PC-9 (cell line): ENCODE data around the gene PRSS1. TPM values are rescaled to one million over a fixed set of nuclear protein-coding genes. Genes with fewer than 3 reads are reported as not detected.

Experiments
- BruUV-seq: library from RNA; stranded (reverse); fragments of 400-500 nt; replicated peaks from 2 replicates; lab custom pipeline; 2021; lab: Mats Ljungman, UMichigan
- CTCF ChIA-PET: fragments of 300-600 bp; sonication (Branson Sonifier 250); formaldehyde crosslinking; loops from one replicate; lab custom pipeline; 2022; ENCODE audit warnings: antibody characterized with exemption; lab: Charles Lee
- POLR2A ChIA-PET: fragments of 300-600 bp; sonication (Branson Sonifier 250); formaldehyde crosslinking; loops from one replicate; lab custom pipeline; 2022; ENCODE audit warnings: antibody characterized with exemption; ENCODE audit not compliant: unreplicated experiment; lab: Charles Lee
- DNase-seq, 2 experiments: peaks; one replicate each; pipeline versions ENCODE4 v3.0.0 to v3.0.0-alpha.2; 2015 to 2022; ENCODE audit warnings: mixed read lengths in 1 of 2
- H2AFZ ChIP-seq: fragments of 200-600 bp; sonication (generic); 2 replicates; pipeline ENCODE4 v1.8.1; 2017; ENCODE audit warnings: antibody characterized with exemption
- H3F3A ChIP-seq: fragments of 200-600 bp; sonication (generic); 2 replicates; pipeline ENCODE4 v1.8.1; 2017; ENCODE audit warnings: antibody characterized with exemption, mild to moderate bottlenecking, low read depth; ENCODE audit not compliant: insufficient read depth
- H3K27ac ChIP-seq: fragments of 200-600 bp; sonication (generic); 2 replicates; pipeline ENCODE4 v1.6.1; 2016; ENCODE audit warnings: mixed run types
- H3K27me3 ChIP-seq: fragments of 200-600 bp; sonication (generic); 2 replicates; pipeline ENCODE4 v1.6.1; 2016; ENCODE audit warnings: low read depth, mixed run types; ENCODE audit not compliant: insufficient read depth
- H3K36me3 ChIP-seq: fragments of 200-600 bp; sonication (generic); 2 replicates; pipeline ENCODE4 v1.6.1; 2016; ENCODE audit warnings: low read depth, mixed run types
- H3K4me1 ChIP-seq: fragments of 200-600 bp; sonication (generic); replicated peaks from 2 replicates; pipeline ENCODE4 v1.6.1; 2016; ENCODE audit warnings: mixed run types; ENCODE audit not compliant: insufficient read depth
- H3K4me2 ChIP-seq: fragments of 200-600 bp; sonication (generic); 2 replicates; pipeline ENCODE4 v1.6.1; 2017; ENCODE audit warnings: mixed run types
- H3K4me3 ChIP-seq: fragments of 200-600 bp; sonication (generic); 2 replicates; pipeline ENCODE4 v1.6.1; 2016; ENCODE audit warnings: mixed run types
- H3K79me2 ChIP-seq: fragments of 200-600 bp; sonication (generic); 2 replicates; pipeline ENCODE4 v1.6.1; 2017; ENCODE audit warnings: low read depth, mixed run types
- H3K9me2 ChIP-seq: fragments of 200-600 bp; sonication (generic); 2 replicates; pipeline ENCODE4 v1.8.1; 2017; ENCODE audit warnings: mild to moderate bottlenecking; ENCODE audit not compliant: insufficient read depth
- H3K9me3 ChIP-seq: fragments of 200-600 bp; sonication (generic); 2 replicates; pipeline ENCODE4 v1.8.1; 2016; ENCODE audit warnings: low read depth; ENCODE audit not compliant: insufficient read depth
- H4K20me1 ChIP-seq: fragments of 200-600 bp; sonication (generic); 2 replicates; pipeline ENCODE4 v1.8.1; 2017; ENCODE audit not compliant: insufficient read depth
- CTCF ChIP-seq: fragments of 200-600 bp; sonication (generic); conservative IDR thresholded peaks from 2 replicates; pipeline ENCODE4 v1.6.1; 2017; ENCODE audit warnings: mixed run types, antibody characterized with exemption, mild to moderate bottlenecking, moderate library complexity
- EZH2 ChIP-seq: fragments of 200-600 bp; sonication (generic); IDR thresholded peaks from 2 replicates; pipeline ENCODE4 v1.8.0; 2017; ENCODE audit warnings: antibody characterized with exemption, low read depth
- intact Hi-C: fragments of 100-400 bp; cut with micrococcal nuclease; formaldehyde crosslinking; loops from one replicate; pipeline ENCODE4 v1.10.0; 2022; ENCODE audit not compliant: unreplicated experiment
- total RNA-seq: library from RNA; stranded (reverse); gene quantifications from 2 replicates; pipeline ENCODE4 v1.2.3, GENCODE V29; 2021

The PRSS1 gene
- total RNA-seq, 1 experiment from 2014 or later = 0.94 TPM

- Histone ChIP-seq H3K9me2 (no peaks in the 10 kb centered on the region), H3K9me3 (no peaks in the 10 kb centered on the region), H3K79me2 (peaks cover 53% of the 10 kb centered on the region), H4K20me1 (no peaks in the 10 kb centered on the region), H3K27ac (no peak overlapping the region), H3F3A (peaks cover 12% of the 10 kb centered on the region; the same call in 1 of the 2 replicates), H3K36me3 (peaks cover 29% of the 10 kb centered on the region; the same call in 1 of the 2 replicates), H3K4me1 (peaks cover 37% of the 10 kb centered on the region), H2AFZ (no peak overlapping the region), H3K4me3 (no peak overlapping the region), H3K4me2 (peak overlapping the region; percentile 99), H3K27me3 (no peaks in the 10 kb centered on the region)
- peak in 1 of 2 experiments; percentile 10 for DNase-seq
- CTCF ChIA-PET = interaction anchor here (0.6 kb wide), 1 partner anchor 16 kb away, joined by 14 read pairs; no protein-coding TSS in a partner anchor
- BruUV-seq = no TSS peak
- TF ChIP-seq CTCF (no peak), EZH2 (no peak)
- intact Hi-C loops = loop anchor here (5.0 kb wide), 3 partner anchors 418 to 822 kb away; no protein-coding TSS in a partner anchor
- POLR2A ChIA-PET = interaction anchor here (0.7 kb wide), 1 partner anchor 415 kb away, joined by 3 read pairs; no protein-coding TSS in a partner anchor
Observed at GRCh38 chr7:142799437-142799835, 50.2 kb downstream of the PRSS1 start.

- DNase-seq = no peak
- Histone ChIP-seq H3K27me3 (no peaks in the 10 kb centered on the region), H3K4me3 (no peak overlapping the region), H3K4me2 (no peak overlapping the region), H3K9me2 (no peaks in the 10 kb centered on the region), H3K36me3 (peaks cover 29% of the 10 kb centered on the region; the same call in 1 of the 2 replicates), H3K27ac (no peak overlapping the region), H3K79me2 (peaks cover 53% of the 10 kb centered on the region), H3F3A (peaks cover 8% of the 10 kb centered on the region; the same call in 1 of the 2 replicates), H3K4me1 (peaks cover 30% of the 10 kb centered on the region), H3K9me3 (no peaks in the 10 kb centered on the region), H4K20me1 (no peaks in the 10 kb centered on the region), H2AFZ (no peak overlapping the region)
- CTCF ChIA-PET = no interaction called here
- BruUV-seq = no TSS peak
- intact Hi-C loops = no loop called here
- POLR2A ChIA-PET = interaction anchor here (0.7 kb wide), 1 partner anchor 414 kb away, joined by 3 read pairs; no protein-coding TSS in a partner anchor
- no peak for TF ChIP-seq EZH2
- no peak for TF ChIP-seq CTCF
Observed at GRCh38 chr7:142800088-142800487, 50.8 kb downstream of the PRSS1 start.

DNA sequence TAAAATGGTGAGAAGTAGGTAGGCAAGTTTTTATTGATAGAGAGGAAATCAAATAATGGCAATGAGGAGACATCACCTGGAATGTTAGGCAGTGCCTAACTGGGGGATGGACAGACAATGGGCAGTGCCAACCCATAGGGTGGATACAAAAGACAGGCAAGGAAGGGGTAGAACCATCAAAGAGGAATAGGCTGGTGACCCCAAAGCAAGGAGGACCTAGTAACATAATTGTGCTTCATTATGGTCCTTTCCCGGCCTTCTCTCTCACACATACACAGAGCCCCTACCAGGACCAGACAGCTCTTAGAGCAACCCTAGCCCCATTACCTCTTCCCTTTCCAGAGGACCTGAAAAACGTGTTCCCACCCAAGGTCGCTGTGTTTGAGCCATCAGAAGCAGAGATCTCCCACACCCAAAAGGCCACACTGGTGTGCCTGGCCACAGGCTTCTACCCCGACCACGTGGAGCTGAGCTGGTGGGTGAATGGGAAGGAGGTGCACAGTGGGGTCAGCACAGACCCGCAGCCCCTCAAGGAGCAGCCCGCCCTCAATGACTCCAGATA is 51.5 kb downstream of the PRSS1 start:
- BruUV-seq = no TSS peak
- Histone ChIP-seq H3K9me2 (no peaks in the 10 kb centered on the region), H3K36me3 (peaks cover 29% of the 10 kb centered on the region; the same call in 1 of the 2 replicates), H3K4me1 (peaks cover 24% of the 10 kb centered on the region), H2AFZ (no peak overlapping the region), H3K9me3 (no peaks in the 10 kb centered on the region), H3K4me2 (no peak overlapping the region), H3F3A (peaks cover 3% of the 10 kb centered on the region; the same call in 1 of the 2 replicates), H3K79me2 (peaks cover 52% of the 10 kb centered on the region), H3K27me3 (no peaks in the 10 kb centered on the region), H4K20me1 (no peaks in the 10 kb centered on the region), H3K27ac (no peak overlapping the region), H3K4me3 (no peak overlapping the region)
- DNase-seq = no peak
- TF ChIP-seq EZH2 = no peak
- POLR2A ChIA-PET = no interaction called here
- intact Hi-C loops = no loop called here
- CTCF ChIA-PET = no interaction called here
